ENCODE data around the gene SLCO1B1.

DNA sequence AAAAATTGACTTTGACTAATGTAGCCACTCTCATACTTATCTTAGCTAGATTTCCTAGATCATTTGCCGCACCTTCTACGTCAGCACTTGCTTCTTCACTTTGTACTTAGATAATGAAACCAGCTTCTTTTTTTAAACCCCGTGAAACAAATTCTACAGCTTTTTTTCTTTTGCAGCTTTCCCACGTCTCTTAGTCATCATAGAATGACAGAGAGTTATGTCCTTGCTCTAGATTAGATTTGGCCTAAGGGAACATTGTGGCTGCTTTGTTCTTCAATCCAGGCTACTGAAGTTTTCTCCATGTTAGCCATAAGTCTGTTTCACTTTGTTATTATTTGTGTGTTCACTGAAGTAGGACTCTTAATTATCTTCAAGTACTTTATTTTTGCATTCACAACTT, 108.9 kb downstream of the SLCO1B1 start:
- no peak for TF ChIP-seq CTCF (IDR thresholded peaks at IDR 0.05; ENCODE audit: control extremely low read depth in 1 of 3, insufficient read depth in 1 of 3, low read depth in 1 of 3, low read length in 3 of 3)
- no peak for TF ChIP-seq CTBP2 (IDR thresholded peaks at IDR 0.05; ENCODE audit: borderline replicate concordance, insufficient read depth, insufficient read length, low read length)

All from H1 (cell line).